Measurements from ENCODE around the gene USP22.
"Not testable (repeated sequence)": the region's sequence is repeated elsewhere in the genome, so short reads cannot be mapped to it uniquely, and the experiment has no call there.

USP22 gene

GRCh38 chr17:21053056-21053455 is 10.2 kb upstream of the USP22 start:
- in situ Hi-C loops (cut with HindIII; ENCODE audit: low sequenced_read_pairs) = not testable (repeated sequence)

- in situ Hi-C loops (cut with HindIII; ENCODE audit: low sequenced_read_pairs) = no loop called here
Measured at GRCh38 chr17:21049457-21049856, 6.6 kb upstream of the USP22 start.

- in situ Hi-C loops (cut with HindIII; ENCODE audit: low sequenced_read_pairs) = no loop called here
Measured at GRCh38 chr17:21046216-21046615, 3.4 kb upstream of the USP22 start.

GRCh38 chr17:21044971-21045370 is 2.2 kb upstream of the USP22 start:
- in situ Hi-C loops (cut with HindIII; ENCODE audit: low sequenced_read_pairs) = no loop called here

- in situ Hi-C loops (cut with HindIII; ENCODE audit: low sequenced_read_pairs) = no loop called here
Measured at GRCh38 chr17:21043296-21044232, 753 bp upstream of the USP22 start.

GRCh38 chr17:21041741-21042457 is 912 bp downstream of the USP22 start:
- in situ Hi-C loops (cut with HindIII; ENCODE audit: low sequenced_read_pairs) = no loop called here

GRCh38 chr17:21039839-21040575 is 2.8 kb downstream of the USP22 start:
- in situ Hi-C loops (cut with HindIII; ENCODE audit: low sequenced_read_pairs) = no loop called here

GRCh38 chr17:21037117-21037803 is 5.6 kb downstream of the USP22 start:
- in situ Hi-C loops (cut with HindIII; ENCODE audit: low sequenced_read_pairs) = no loop called here

GRCh38 chr17:21036361-21036881 is 6.4 kb downstream of the USP22 start:
- in situ Hi-C loops (cut with HindIII; ENCODE audit: low sequenced_read_pairs) = no loop called here

- in situ Hi-C loops (cut with HindIII; ENCODE audit: low sequenced_read_pairs) = no loop called here
Measured at GRCh38 chr17:21035406-21035805, 7.4 kb downstream of the USP22 start.

- in situ Hi-C loops (cut with HindIII; ENCODE audit: low sequenced_read_pairs) = no loop called here
Measured at GRCh38 chr17:21034340-21035235, 8.2 kb downstream of the USP22 start.

GRCh38 chr17:21033350-21033749 is 9.5 kb downstream of the USP22 start:
- in situ Hi-C loops (cut with HindIII; ENCODE audit: low sequenced_read_pairs) = no loop called here

GRCh38 chr17:21031756-21032396 is 10.9 kb downstream of the USP22 start:
- in situ Hi-C loops (cut with HindIII; ENCODE audit: low sequenced_read_pairs) = no loop called here

GRCh38 chr17:21030375-21030774 is 12.4 kb downstream of the USP22 start:
- in situ Hi-C loops (cut with HindIII; ENCODE audit: low sequenced_read_pairs) = no loop called here

GRCh38 chr17:21029515-21029914 is 13.3 kb downstream of the USP22 start:
- in situ Hi-C loops (cut with HindIII; ENCODE audit: low sequenced_read_pairs) = no loop called here

GRCh38 chr17:21029036-21029435 is 13.8 kb downstream of the USP22 start:
- in situ Hi-C loops (cut with HindIII; ENCODE audit: low sequenced_read_pairs) = no loop called here

GRCh38 chr17:21028192-21028591 is 14.6 kb downstream of the USP22 start:
- in situ Hi-C loops (cut with HindIII; ENCODE audit: low sequenced_read_pairs) = no loop called here

- in situ Hi-C loops (cut with HindIII; ENCODE audit: low sequenced_read_pairs) = no loop called here
Measured at GRCh38 chr17:21027031-21027430, 15.8 kb downstream of the USP22 start.

GRCh38 chr17:21025451-21025850 is 17.4 kb downstream of the USP22 start:
- in situ Hi-C loops (cut with HindIII; ENCODE audit: low sequenced_read_pairs) = no loop called here

Data from endothelial cell of hepatic sinusoid (primary cell).